ENCODE results near the gene MARCHF5. TPM values are rescaled to one million over a fixed set of nuclear protein-coding genes. Genes with fewer than 3 reads are reported as not detected.
"Not testable (repeated sequence)": the region's sequence is repeated elsewhere in the genome, so short reads cannot be mapped to it uniquely, and the experiment has no call there.

The MARCHF5 gene
- total and polyA plus RNA-seq, 3 experiments from 2014 or later = 29.2 to 33.0 (median 30.6) TPM

- no peak for DNase-seq
- Mint-ChIP-seq H3K27me3 (peaks cover 13 to 23% of the 10 kb centered on the region in 2 donors), H3K4me1 (no peaks in the 10 kb centered on the region), H3K27ac (no peak overlapping the region), H3K4me3 (no peak overlapping the region), H3K9me3 (peaks cover 0 to 8% (median 2%) of the 10 kb centered on the region in 5 donors), H3K36me3 (peaks cover 0 to 4% (median 4%) of the 10 kb centered on the region in 3 donors)
- Histone ChIP-seq H3K4me3 (ENCODE audit: low read length) (no peak overlapping the region), H3K27ac (ENCODE audit: low read depth, low read length) (no peak overlapping the region), H3K27me3 (ENCODE audit: insufficient read depth, low read length, poor library complexity, severe bottlenecking) (no peaks in the 10 kb centered on the region), H3K4me1 (ENCODE audit: insufficient read depth, low read length) (no peaks in the 10 kb centered on the region), H3K9me3 (ENCODE audit: low read length) (no peaks in the 10 kb centered on the region), H3K36me3 (ENCODE audit: insufficient read depth, low read length) (no peaks in the 10 kb centered on the region)
- ChIA-PET CTCF (no interaction called here), POLR2A (interaction anchor here (0.6 kb wide), 1 partner anchor 128 kb away, joined by 3 read pairs; no protein-coding TSS in a partner anchor)
Observed at GRCh38 chr10:92366412-92367021, 75.5 kb downstream of the MARCHF5 start.

DNA sequence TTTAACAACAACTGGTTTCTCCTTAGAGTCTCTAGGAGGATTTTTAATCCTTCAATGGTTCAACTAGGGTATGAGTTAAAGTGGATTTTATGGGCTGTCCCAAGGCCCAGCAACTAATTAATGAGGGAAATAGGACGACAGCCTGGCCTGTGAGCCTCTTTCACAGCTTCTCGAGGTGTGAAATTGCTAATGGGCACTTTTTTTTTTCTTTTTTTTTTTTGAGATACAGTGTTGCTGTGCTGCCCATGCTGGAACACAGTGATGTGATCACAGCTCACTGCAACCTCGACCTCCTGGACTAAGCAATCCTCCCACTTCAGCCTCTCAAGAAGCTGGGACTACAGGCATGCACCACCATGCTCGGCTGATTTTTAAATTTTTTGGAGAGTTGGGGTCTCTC is 87.0 kb downstream of the MARCHF5 start:
- H3K27ac ChIP-seq (ENCODE audit: low read depth, low read length) = no peak overlapping the region

GRCh38 chr10:92381543-92381954 is 90.6 kb downstream of the MARCHF5 start:
- CTCF ChIA-PET = no interaction called here
- Histone ChIP-seq H3K27me3 (ENCODE audit: insufficient read depth, low read length, poor library complexity, severe bottlenecking) (no peaks in the 10 kb centered on the region), H3K36me3 (ENCODE audit: insufficient read depth, low read length) (no peaks in the 10 kb centered on the region), H3K4me1 (ENCODE audit: insufficient read depth, low read length) (no peaks in the 10 kb centered on the region), H3K27ac (ENCODE audit: low read depth, low read length) (no peak overlapping the region), H3K9me3 (ENCODE audit: low read length) (no peaks in the 10 kb centered on the region), H3K4me3 (ENCODE audit: low read length) (no peak overlapping the region)
- peaks cover 0 to under 1% (median 0%) of the 10 kb centered on the region in 5 donors for H3K9me3 Mint-ChIP-seq
- no peak overlapping the region for H3K4me3 Mint-ChIP-seq
- H3K27me3 Mint-ChIP-seq = peaks cover 5 to 11% of the 10 kb centered on the region in 2 donors
- H3K27ac Mint-ChIP-seq = no peak overlapping the region
- no peak for DNase-seq
- POLR2A ChIA-PET = no interaction called here
- no peaks in the 10 kb centered on the region for H3K4me1 Mint-ChIP-seq
- H3K36me3 Mint-ChIP-seq = no peaks in the 10 kb centered on the region

More for the DNA sequence above, 87.0 kb downstream of the MARCHF5 start:
- Histone ChIP-seq H3K36me3 (ENCODE audit: insufficient read depth, low read length) (no peaks in the 10 kb centered on the region), H3K9me3 (ENCODE audit: low read length) (no peaks in the 10 kb centered on the region), H3K27me3 (ENCODE audit: insufficient read depth, low read length, poor library complexity, severe bottlenecking) (no peaks in the 10 kb centered on the region), H3K4me3 (ENCODE audit: low read length) (no peak overlapping the region), H3K4me1 (ENCODE audit: insufficient read depth, low read length) (no peaks in the 10 kb centered on the region)
- POLR2A ChIA-PET = no interaction called here
- CTCF ChIA-PET = no interaction called here
- no peaks in the 10 kb centered on the region for H3K4me1 Mint-ChIP-seq
- no peak overlapping the region for H3K27ac Mint-ChIP-seq
- H3K36me3 Mint-ChIP-seq = no peaks in the 10 kb centered on the region
- H3K9me3 Mint-ChIP-seq = no peaks in the 10 kb centered on the region
- DNase-seq = no peak
- H3K27me3 Mint-ChIP-seq = peaks cover 5 to 6% of the 10 kb centered on the region in 2 donors
- no peak overlapping the region for H3K4me3 Mint-ChIP-seq

DNA sequence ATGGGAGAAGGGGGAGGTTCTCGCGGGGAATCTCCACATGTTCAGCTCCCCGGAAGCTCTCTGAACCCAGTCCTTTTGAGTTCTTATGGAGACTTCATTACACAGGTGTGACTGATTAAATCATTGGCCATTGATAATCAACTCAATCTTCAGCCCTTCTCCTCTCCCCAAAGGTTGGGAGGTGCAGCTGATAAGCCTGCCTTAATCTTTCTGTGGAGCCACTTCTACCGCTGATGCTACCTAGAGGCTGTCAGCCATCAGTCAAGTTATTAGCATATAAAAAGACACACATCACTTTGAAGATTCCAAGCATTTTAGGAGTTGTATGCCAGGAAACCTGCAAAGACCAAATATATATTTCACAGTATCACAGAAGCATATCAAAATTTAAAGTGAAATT is 91.7 kb downstream of the MARCHF5 start:
- POLR2A ChIA-PET = no interaction called here
- Mint-ChIP-seq H3K4me3 (no peak overlapping the region), H3K9me3 (peaks cover 0 to 2% (median 0%) of the 10 kb centered on the region in 5 donors)

DNA sequence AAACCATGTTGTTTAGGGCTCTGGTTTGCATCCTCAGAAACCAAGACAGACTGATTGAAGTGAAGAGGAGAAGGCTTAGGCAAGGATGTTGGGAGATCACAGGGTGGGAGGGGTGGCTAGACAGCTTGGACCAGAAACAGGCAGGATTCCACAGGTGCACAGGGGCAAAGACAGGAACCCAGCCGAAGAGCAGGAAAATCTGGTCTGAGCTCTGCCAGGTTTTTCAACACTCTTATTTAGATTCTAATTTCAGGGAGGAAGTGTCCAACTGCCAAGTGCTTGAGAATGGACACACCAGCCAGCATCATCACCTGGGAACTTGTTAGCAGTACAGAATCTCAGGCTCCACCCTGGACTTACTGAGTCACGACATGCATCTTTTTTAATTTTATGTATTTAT is 93.8 kb downstream of the MARCHF5 start:
- no peaks in the 10 kb centered on the region for H3K4me1 Mint-ChIP-seq
- no peak for DNase-seq
- Histone ChIP-seq H3K27me3 (ENCODE audit: insufficient read depth, low read length, poor library complexity, severe bottlenecking) (no peaks in the 10 kb centered on the region), H3K4me1 (ENCODE audit: insufficient read depth, low read length) (no peaks in the 10 kb centered on the region), H3K27ac (ENCODE audit: low read depth, low read length) (no peak overlapping the region), H3K4me3 (ENCODE audit: low read length) (no peak overlapping the region), H3K9me3 (ENCODE audit: low read length) (no peaks in the 10 kb centered on the region), H3K36me3 (ENCODE audit: insufficient read depth, low read length) (no peaks in the 10 kb centered on the region)
- no peak overlapping the region for H3K4me3 Mint-ChIP-seq
- ChIA-PET POLR2A (no interaction called here), CTCF (no interaction called here)
- no peaks in the 10 kb centered on the region for H3K36me3 Mint-ChIP-seq
- H3K27me3 Mint-ChIP-seq = peaks cover 5 to 26% of the 10 kb centered on the region in 2 donors
- peaks cover 0 to 3% (median 0%) of the 10 kb centered on the region in 5 donors for H3K9me3 Mint-ChIP-seq
- H3K27ac Mint-ChIP-seq = no peak overlapping the region

More for the DNA sequence above, 91.7 kb downstream of the MARCHF5 start:
- peaks cover 7 to 17% of the 10 kb centered on the region in 2 donors for H3K27me3 Mint-ChIP-seq
- no peaks in the 10 kb centered on the region for H3K36me3 Mint-ChIP-seq
- CTCF ChIA-PET = no interaction called here
- no peaks in the 10 kb centered on the region for H3K4me1 Mint-ChIP-seq
- H3K27ac ChIP-seq (ENCODE audit: low read depth, low read length) = no peak overlapping the region
- H3K27me3 ChIP-seq (ENCODE audit: insufficient read depth, low read length, poor library complexity, severe bottlenecking) = no peaks in the 10 kb centered on the region
- H3K36me3 ChIP-seq (ENCODE audit: insufficient read depth, low read length) = no peaks in the 10 kb centered on the region
- no peak for DNase-seq
- no peak overlapping the region for H3K27ac Mint-ChIP-seq
- no peak overlapping the region for H3K4me3 ChIP-seq (ENCODE audit: low read length)
- H3K4me1 ChIP-seq (ENCODE audit: insufficient read depth, low read length) = no peaks in the 10 kb centered on the region
- no peaks in the 10 kb centered on the region for H3K9me3 ChIP-seq (ENCODE audit: low read length)

DNA sequence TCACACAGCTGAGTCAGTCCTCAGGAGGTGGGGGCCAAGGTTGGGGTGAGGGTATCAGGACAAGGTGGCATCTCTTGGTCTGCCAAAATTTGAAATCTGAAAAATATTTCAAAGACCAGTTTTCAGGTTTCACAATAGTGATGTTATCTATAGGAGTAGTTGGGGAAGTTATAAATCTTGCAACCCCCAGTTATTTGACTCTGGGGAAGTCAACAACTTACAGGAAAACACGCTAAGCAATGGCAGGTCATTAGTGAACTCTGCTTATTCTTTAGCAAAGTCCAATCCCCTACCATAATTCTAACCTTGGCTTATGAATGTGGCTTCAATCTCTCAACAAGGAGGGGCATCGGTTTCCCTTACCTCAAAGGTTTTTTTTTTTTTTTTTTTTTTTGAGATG is 94.9 kb downstream of the MARCHF5 start:
- H3K27ac ChIP-seq (ENCODE audit: low read depth, low read length) = no peak overlapping the region
- no peak for DNase-seq
- Mint-ChIP-seq H3K27ac (no peak overlapping the region), H3K27me3 (peaks cover 7 to 27% of the 10 kb centered on the region in 2 donors), H3K4me1 (no peaks in the 10 kb centered on the region), H3K36me3 (no peaks in the 10 kb centered on the region), H3K9me3 (peaks cover 0 to 3% (median 0%) of the 10 kb centered on the region in 5 donors), H3K4me3 (no peak overlapping the region)
- no peaks in the 10 kb centered on the region for H3K27me3 ChIP-seq (ENCODE audit: insufficient read depth, low read length, poor library complexity, severe bottlenecking)
- CTCF ChIA-PET = no interaction called here
- no peaks in the 10 kb centered on the region for H3K36me3 ChIP-seq (ENCODE audit: insufficient read depth, low read length)
- POLR2A ChIA-PET = no interaction called here
- H3K4me3 ChIP-seq (ENCODE audit: low read length) = no peak overlapping the region
- no peaks in the 10 kb centered on the region for H3K4me1 ChIP-seq (ENCODE audit: insufficient read depth, low read length)
- H3K9me3 ChIP-seq (ENCODE audit: low read length) = no peaks in the 10 kb centered on the region

DNA sequence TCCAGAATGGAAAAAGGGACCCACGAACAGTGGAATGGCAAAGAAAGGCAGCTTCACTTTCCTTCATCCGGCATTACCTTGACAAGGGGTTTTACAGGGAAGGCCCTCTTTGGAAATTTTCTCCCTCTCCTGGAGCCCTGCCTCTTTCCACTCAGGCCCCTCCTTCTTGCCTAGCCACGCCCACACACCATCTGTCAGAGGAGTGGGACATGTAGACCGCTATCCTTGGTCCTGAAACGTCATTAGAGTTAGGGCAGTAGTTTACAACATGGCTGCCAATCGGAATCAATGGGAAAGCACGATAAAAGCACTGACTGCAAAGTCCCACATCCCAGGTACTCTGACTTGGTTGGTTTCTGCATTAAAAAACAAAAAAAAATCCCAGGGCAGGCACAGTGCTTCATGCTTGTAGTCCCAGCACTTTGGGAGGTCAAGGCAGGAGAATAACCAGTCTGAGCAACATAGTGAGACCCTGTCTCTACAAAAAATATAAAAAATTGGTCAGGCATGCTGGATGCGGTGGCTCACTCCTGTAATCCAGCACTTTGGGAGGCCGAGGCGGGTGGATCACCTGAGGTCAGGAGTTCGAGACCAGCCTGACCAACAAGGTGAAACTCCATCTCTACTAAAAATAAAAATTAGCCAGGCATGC is 96.4 kb downstream of the MARCHF5 start:
- Mint-ChIP-seq H3K27me3 (peaks cover 4 to 32% of the 10 kb centered on the region in 2 donors), H3K36me3 (no peaks in the 10 kb centered on the region), H3K4me3 (no peak overlapping the region), H3K4me1 (no peaks in the 10 kb centered on the region), H3K27ac (no peak overlapping the region), H3K9me3 (peaks cover 0 to 3% (median 0%) of the 10 kb centered on the region in 5 donors)
- H3K4me3 ChIP-seq (ENCODE audit: low read length) = no peak overlapping the region
- H3K9me3 ChIP-seq (ENCODE audit: low read length) = no peaks in the 10 kb centered on the region
- no peaks in the 10 kb centered on the region for H3K4me1 ChIP-seq (ENCODE audit: insufficient read depth, low read length)
- ChIA-PET POLR2A (no interaction called here), CTCF (no interaction called here)
- no peaks in the 10 kb centered on the region for H3K27me3 ChIP-seq (ENCODE audit: insufficient read depth, low read length, poor library complexity, severe bottlenecking)
- no peak overlapping the region for H3K27ac ChIP-seq (ENCODE audit: low read depth, low read length)
- no peaks in the 10 kb centered on the region for H3K36me3 ChIP-seq (ENCODE audit: insufficient read depth, low read length)
- DNase-seq = no peak

DNA sequence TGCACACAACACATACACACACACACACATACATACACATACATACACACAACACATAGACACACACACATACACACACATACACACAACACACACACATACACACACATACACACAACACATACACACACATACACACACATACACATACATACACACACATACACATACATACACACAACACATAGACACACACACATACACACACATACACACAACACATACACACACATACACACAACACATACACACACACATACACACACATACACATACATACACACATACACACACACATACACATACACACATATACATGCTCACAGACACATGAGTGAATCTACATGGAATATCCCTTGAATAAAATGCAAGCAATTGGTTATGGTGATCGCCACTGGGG is 102.2 kb downstream of the MARCHF5 start:
- peaks cover 7 to 17% of the 10 kb centered on the region in 2 donors for H3K27me3 Mint-ChIP-seq
- H3K36me3 Mint-ChIP-seq; H3K4me3 Mint-ChIP-seq; H3K4me1 ChIP-seq (ENCODE audit: insufficient read depth, low read length); H3K4me3 ChIP-seq (ENCODE audit: low read length); H3K27ac Mint-ChIP-seq; H3K9me3 Mint-ChIP-seq; H3K4me1 Mint-ChIP-seq; POLR2A ChIA-PET; H3K36me3 ChIP-seq (ENCODE audit: insufficient read depth, low read length); H3K9me3 ChIP-seq (ENCODE audit: low read length); H3K27me3 ChIP-seq (ENCODE audit: insufficient read depth, low read length, poor library complexity, severe bottlenecking); H3K27ac ChIP-seq (ENCODE audit: low read depth, low read length); DNase-seq: not testable (repeated sequence)
- CTCF ChIA-PET = interaction anchor here (1.1 kb wide), 1 partner anchor 8 kb away, joined by 3 read pairs; no protein-coding TSS in a partner anchor
